Measurements from ENCODE around the gene RYR2.

Gene RYR2

GRCh38 chr1:237040823-237041222 is 1.2 kb upstream of the RYR2 start:
- DNase-seq (ENCODE audit: low read depth) = no peak
- no peak for TF ChIP-seq CTCF (IDR thresholded peaks at IDR 0.05; ENCODE audit: low read length, missing control alignments)
- no peak overlapping the region for H3K4me3 ChIP-seq (replicated peaks; ENCODE audit: low read depth, low read length)

GRCh38 chr1:237041461-237041794 is 556 bp upstream of the RYR2 start:
- no peak for DNase-seq (ENCODE audit: low read depth)
- no peak for TF ChIP-seq CTCF (IDR thresholded peaks at IDR 0.05; ENCODE audit: low read length, missing control alignments)
- H3K4me3 ChIP-seq (replicated peaks; ENCODE audit: low read depth, low read length) = no peak overlapping the region

GRCh38 chr1:237042526-237042891 is 525 bp downstream of the RYR2 start:
- no peak overlapping the region for H3K4me3 ChIP-seq (replicated peaks; ENCODE audit: low read depth, low read length)
- TF ChIP-seq CTCF (IDR thresholded peaks at IDR 0.05; ENCODE audit: low read length, missing control alignments) = no peak
- no peak for DNase-seq (ENCODE audit: low read depth)

- DNase-seq (ENCODE audit: low read depth) = no peak
- no peak for TF ChIP-seq CTCF (IDR thresholded peaks at IDR 0.05; ENCODE audit: low read length, missing control alignments)
- H3K4me3 ChIP-seq (replicated peaks; ENCODE audit: low read depth, low read length) = no peak overlapping the region
Measured at GRCh38 chr1:237042892-237043576, 1.1 kb downstream of the RYR2 start.

DNA sequence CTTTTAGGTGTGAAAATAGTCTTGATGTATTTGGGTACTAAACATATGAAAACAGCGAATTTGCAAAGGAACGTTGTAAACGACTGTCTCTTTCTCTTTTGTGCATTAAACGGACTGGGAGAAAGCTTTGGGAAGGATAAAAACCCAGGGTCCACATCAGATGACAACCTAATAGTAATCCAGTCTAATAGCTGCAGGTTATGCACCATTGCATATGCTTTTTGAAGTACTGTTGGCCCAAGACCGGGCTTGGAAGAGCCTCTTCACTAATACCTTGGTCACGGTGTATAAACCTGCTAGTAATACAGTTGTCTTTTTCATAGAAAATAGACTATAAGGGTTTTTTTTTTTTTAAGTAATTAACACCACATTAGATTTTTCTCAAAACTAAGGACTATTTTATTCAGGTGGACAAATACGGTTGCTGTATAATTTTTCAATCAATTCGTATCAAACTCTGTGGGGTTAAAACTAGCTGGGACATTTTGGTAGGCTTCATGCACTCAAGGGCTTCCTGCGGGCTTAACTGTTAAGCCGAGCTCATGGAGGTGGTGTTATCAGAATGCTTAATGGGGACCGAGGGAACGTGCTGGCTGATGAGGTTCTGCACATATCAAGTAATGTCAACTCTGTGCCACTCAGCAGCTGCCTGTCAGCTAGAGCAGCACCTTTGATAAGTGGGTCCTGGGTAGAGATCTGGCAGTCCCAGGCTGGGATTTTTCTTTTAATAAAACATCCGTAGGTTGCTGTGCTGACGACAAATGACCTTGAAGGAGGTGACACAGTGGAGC is 2.1 kb downstream of the RYR2 start:
- TF ChIP-seq CTCF (IDR thresholded peaks at IDR 0.05; ENCODE audit: low read length, missing control alignments) = no peak
- DNase-seq (ENCODE audit: low read depth) = no peak
- H3K4me3 ChIP-seq (replicated peaks; ENCODE audit: low read depth, low read length) = no peak overlapping the region

GRCh38 chr1:237045278-237046016 is 3.5 kb downstream of the RYR2 start:
- no peak overlapping the region for H3K4me3 ChIP-seq (replicated peaks; ENCODE audit: low read depth, low read length)
- TF ChIP-seq CTCF (IDR thresholded peaks at IDR 0.05; ENCODE audit: low read length, missing control alignments) = no peak
- no peak for DNase-seq (ENCODE audit: low read depth)
